HEK293 (cell line): ENCODE data around the gene NAPSA.
"Not testable (repeated sequence)": the region's sequence is repeated elsewhere in the genome, so short reads cannot be mapped to it uniquely, and the experiment has no call there.

Experiments used
- CTCF ChIA-PET: fragments of 350-600 bp; formaldehyde crosslinking; extraction: SDS; loops from one replicate; lab custom pipeline; 2021; ENCODE audit warnings: antibody characterized with exemption; lab: Yijun Ruan, JAX
- POLR2A ChIA-PET: fragments of 300-600 bp; formaldehyde crosslinking; extraction: SDS; loops from one replicate; lab custom pipeline; 2020; ENCODE audit warnings: antibody characterized with exemption, inconsistent platforms; lab: Yijun Ruan, JAX
- H3K27ac ChIP-seq: fragments of 200-500 bp; sonication (Bioruptor generic); 2 replicates; pipeline ENCODE4 v1.5.1; 2014; ENCODE audit warnings: low read depth, low read length, control low read depth, inconsistent platforms; ENCODE audit errors: extremely low read depth
- H3K36me3 ChIP-seq, 2 experiments: fragments of 200-500 bp in 1 of 2; sonication (Bioruptor generic) in 1 of 2; 1 replicate in 1 of 2; 2 replicates in 1 of 2; pipeline ENCODE4 v1.5.1; 2014 to 2017; ENCODE audit warnings: inconsistent platforms in 2 of 2, low read length in 2 of 2; ENCODE audit not compliant: control insufficient read depth in 2 of 2, insufficient read depth in 1 of 2
- H3K4me1 ChIP-seq: fragments of 200-500 bp; sonication (Bioruptor generic); 2 replicates; pipeline ENCODE4 v1.5.1; 2014; ENCODE audit warnings: mild to moderate bottlenecking, low read length, inconsistent platforms; ENCODE audit not compliant: control insufficient read depth, insufficient read depth
- H3K4me3 ChIP-seq: 2 replicates; pipeline ENCODE4 v1.5.1; 2011; ENCODE audit warnings: low read depth, mild to moderate bottlenecking, control low read depth, low read length, moderate library complexity
- H3K9me3 ChIP-seq: fragments of 200-500 bp; sonication (Bioruptor generic); 2 replicates; pipeline ENCODE4 v1.5.1; 2014; ENCODE audit warnings: low read depth, low read length, inconsistent platforms; ENCODE audit not compliant: control insufficient read depth, insufficient read depth
- KLF8 ChIP-seq: fragments of 450-650 bp; formaldehyde crosslinking; IDR thresholded peaks from 2 replicates; pipeline ENCODE4 v1.5.1; 2016; ENCODE audit warnings: missing biosample characterization, missing genetic modification characterization
- MZF1 ChIP-seq: fragments of 450-650 bp; formaldehyde crosslinking; IDR thresholded peaks from 2 replicates; pipeline ENCODE4 v1.5.1; 2017; ENCODE audit warnings: missing biosample characterization, missing genetic modification characterization, borderline replicate concordance
- PRDM1 ChIP-seq: fragments of 450-650 bp; formaldehyde crosslinking; IDR thresholded peaks from 2 replicates; pipeline ENCODE4; 2016; ENCODE audit warnings: missing biosample characterization, missing genetic modification characterization
- TRIM28 ChIP-seq: IDR thresholded peaks from 2 replicates; pipeline ENCODE4 v1.6.1; 2011; ENCODE audit warnings: low read length, control low read depth, borderline replicate concordance
- YY2 ChIP-seq: fragments of 450-650 bp; formaldehyde crosslinking; IDR thresholded peaks from 2 replicates; pipeline ENCODE4 v1.5.1; 2016; ENCODE audit warnings: missing biosample characterization, missing genetic modification characterization
- ZBTB17 ChIP-seq: fragments of 450-650 bp; formaldehyde crosslinking; IDR thresholded peaks from 2 replicates; pipeline ENCODE4 v1.5.1; 2016; ENCODE audit warnings: missing biosample characterization, missing genetic modification characterization
- ZBTB21 ChIP-seq: fragments of 450-650 bp; formaldehyde crosslinking; IDR thresholded peaks from 2 replicates; pipeline ENCODE4 v1.5.1; 2017; ENCODE audit warnings: missing biosample characterization, missing genetic modification characterization
- ZBTB8A ChIP-seq: fragments of 450-650 bp; formaldehyde crosslinking; IDR thresholded peaks from 2 replicates; pipeline ENCODE4 v1.5.1; 2016; ENCODE audit warnings: missing biosample characterization, missing genetic modification characterization
- ZNF184 ChIP-seq: fragments of 450-650 bp; IDR thresholded peaks from 2 replicates; pipeline ENCODE4 v1.5.1; 2018; ENCODE audit warnings: missing biosample characterization, mild to moderate bottlenecking, missing genetic modification characterization
- ZNF324 ChIP-seq: fragments of 450-650 bp; formaldehyde crosslinking; IDR thresholded peaks from 2 replicates; pipeline ENCODE4 v1.5.1; 2016; ENCODE audit warnings: missing biosample characterization, missing genetic modification characterization
- ZNF510 ChIP-seq: fragments of 450-650 bp; formaldehyde crosslinking; IDR thresholded peaks from 2 replicates; pipeline ENCODE4 v1.5.1; 2018; ENCODE audit warnings: mild to moderate bottlenecking, missing genetic modification characterization, missing biosample characterization; ENCODE audit not compliant: insufficient replicate concordance
- ZNF529 ChIP-seq: fragments of 450-650 bp; formaldehyde crosslinking; IDR thresholded peaks from 2 replicates; pipeline ENCODE4 v1.5.1; 2017; ENCODE audit warnings: missing genetic modification characterization, missing biosample characterization; ENCODE audit not compliant: insufficient replicate concordance
- ZNF585B ChIP-seq: fragments of 450-650 bp; formaldehyde crosslinking; IDR thresholded peaks from 2 replicates; pipeline ENCODE4 v1.5.1; 2016; ENCODE audit warnings: missing biosample characterization, missing genetic modification characterization
- ZNF670 ChIP-seq: fragments of 450-650 bp; formaldehyde crosslinking; IDR thresholded peaks from 2 replicates; pipeline ENCODE4 v1.5.1; 2016; ENCODE audit warnings: missing biosample characterization, missing genetic modification characterization, low read depth
- ZNF677 ChIP-seq: fragments of 450-650 bp; IDR thresholded peaks from 2 replicates; pipeline ENCODE4 v1.5.0; 2018; ENCODE audit warnings: missing biosample characterization, mild to moderate bottlenecking, missing genetic modification characterization, moderate library complexity
- TF ChIP-seq, protein P1 (sequence below): fragments of 450-650 bp; formaldehyde crosslinking; IDR thresholded peaks from 2 replicates; pipeline ENCODE4 v1.5.1; 2017; ENCODE audit warnings: missing biosample characterization, missing genetic modification characterization
- TF ChIP-seq, protein P2 (sequence below): fragments of 450-650 bp; formaldehyde crosslinking; IDR thresholded peaks from 2 replicates; pipeline ENCODE4 v1.5.1; 2016; ENCODE audit warnings: missing biosample characterization, missing genetic modification characterization
- TF ChIP-seq, protein P3 (sequence below): fragments of 450-650 bp; formaldehyde crosslinking; IDR thresholded peaks from 2 replicates; pipeline ENCODE4 v1.5.1; 2017; ENCODE audit warnings: missing biosample characterization, missing genetic modification characterization
- TF ChIP-seq, protein P4 (sequence below): fragments of 450-650 bp; formaldehyde crosslinking; IDR thresholded peaks from 2 replicates; pipeline ENCODE4 v1.5.1; 2017; ENCODE audit warnings: missing biosample characterization, missing genetic modification characterization
- TF ChIP-seq, protein P5 (sequence below): fragments of 450-650 bp; formaldehyde crosslinking; IDR thresholded peaks from 2 replicates; pipeline ENCODE4 v1.5.1; 2017; ENCODE audit warnings: missing biosample characterization, missing genetic modification characterization
- TF ChIP-seq, protein P6 (sequence below): fragments of 450-650 bp; formaldehyde crosslinking; IDR thresholded peaks from 2 replicates; pipeline ENCODE4 v1.5.1; 2016; ENCODE audit warnings: missing biosample characterization, missing genetic modification characterization

NAPSA gene

DNA sequence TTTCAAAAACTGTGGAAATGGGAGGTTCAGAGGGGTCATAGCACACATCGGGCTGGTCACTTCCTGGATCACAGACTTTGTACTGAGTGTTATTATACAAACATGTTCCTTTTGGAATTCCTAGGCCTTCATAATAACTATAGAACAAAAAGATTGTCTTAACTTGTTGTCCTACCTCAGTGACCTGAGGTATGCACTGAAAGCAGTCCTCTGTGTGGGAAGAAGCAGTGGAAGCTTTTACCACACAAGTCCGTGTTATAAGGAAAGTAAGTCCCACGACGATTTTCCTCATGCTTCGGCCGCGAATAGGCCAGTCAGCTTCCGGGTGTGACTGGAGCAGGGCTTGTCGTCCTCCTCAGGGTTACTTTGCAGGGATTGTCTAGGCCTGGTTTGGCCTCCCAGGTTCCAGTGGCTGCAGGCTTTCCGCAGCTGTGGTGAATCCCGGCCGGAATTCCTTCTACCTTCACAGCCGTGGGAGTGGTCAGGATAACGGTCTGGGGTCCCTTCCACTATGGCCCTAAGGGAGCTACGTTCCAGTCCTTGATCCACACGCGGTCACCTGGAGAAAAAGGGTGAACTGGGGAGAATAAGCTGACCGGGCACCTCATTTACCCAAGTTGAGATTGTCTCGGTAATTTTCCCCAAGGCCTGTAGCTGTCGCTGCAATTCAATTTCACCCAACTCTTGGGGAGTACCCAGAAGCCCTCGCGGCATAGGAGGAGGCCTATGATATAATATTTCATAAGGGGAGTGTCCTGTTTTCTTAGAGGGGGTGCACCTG is 16.0 kb downstream of the NAPSA start (continued):
- no peak for TF ChIP-seq ZNF670 (tag by site-specific recombination)

DNA sequence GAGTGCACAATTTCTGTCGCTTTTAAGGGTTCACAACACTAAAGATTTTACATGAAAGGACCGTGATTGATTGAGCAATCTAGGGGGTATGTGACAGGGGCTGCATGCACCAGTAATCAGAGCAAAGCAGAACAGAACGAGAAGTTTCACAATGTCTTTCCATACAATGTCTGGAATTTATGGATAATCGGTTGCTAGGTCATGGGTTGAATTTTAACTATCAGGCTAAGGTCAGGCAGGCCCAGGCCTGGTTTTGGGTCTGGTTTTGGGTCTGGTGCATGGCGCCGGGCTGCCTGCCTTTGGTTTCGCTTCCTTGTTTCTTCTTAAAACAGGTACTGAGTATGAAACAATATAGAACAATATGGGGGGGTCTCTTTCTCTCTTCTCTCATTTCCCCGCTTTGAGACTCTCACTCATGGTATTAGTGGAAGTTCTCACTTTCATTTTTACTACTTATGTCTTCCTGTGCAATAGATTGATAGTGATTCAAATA is 18.3 kb downstream of the NAPSA start:
- H3K9me3 ChIP-seq, H3K36me3 ChIP-seq, POLR2A ChIA-PET, H3K4me3 ChIP-seq, H3K27ac ChIP-seq, H3K4me1 ChIP-seq: not testable (repeated sequence)
- 0 out of 2 replicates have a peak, but pooled peaks have one; percentile 11 for TF ChIP-seq PRDM1
- CTCF ChIA-PET, result interaction anchor here (0.6 to 1.6 kb wide), 3 partner anchors 10 to 200 kb away, joined by 3 to 7 read pairs (median 3); partner anchors contain the start of gene MYH14

DNA sequence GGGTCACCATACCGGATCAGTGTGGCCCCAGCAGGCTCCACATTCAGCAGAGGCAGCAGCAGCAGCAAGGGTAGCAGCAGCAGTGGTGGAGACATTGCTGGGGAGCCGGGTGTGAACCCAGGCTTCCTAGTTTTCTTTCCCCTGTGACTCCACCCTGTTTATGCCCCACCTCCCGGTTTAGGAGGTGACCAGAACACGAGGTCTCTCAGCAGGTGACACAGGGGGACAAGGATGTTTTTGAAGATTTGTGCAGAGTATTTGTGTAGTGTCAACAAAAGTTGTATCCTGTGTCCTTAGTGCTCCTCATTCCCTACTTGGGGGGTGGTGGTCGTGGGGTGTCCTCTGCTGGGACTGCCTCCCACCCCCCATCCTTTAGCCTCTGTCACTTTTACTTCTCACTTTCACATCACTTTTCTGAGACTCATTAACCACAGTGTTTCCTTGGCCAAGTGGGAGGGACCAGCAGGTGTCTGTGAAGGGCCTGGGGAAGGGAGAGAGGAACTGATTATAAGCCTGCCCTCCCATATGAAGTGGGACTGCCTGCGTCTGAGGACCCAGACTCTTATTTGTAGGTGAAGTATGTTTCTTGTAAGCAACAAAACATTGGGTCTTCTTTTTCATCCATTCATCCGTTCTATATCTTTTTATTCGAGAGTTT is 20.6 kb downstream of the NAPSA start:
- Histone ChIP-seq H3K4me3 (no peak overlapping the region), H3K36me3 (no peaks in the 10 kb centered on the region), H3K27ac (no peak overlapping the region), H3K4me1 (no peaks in the 10 kb centered on the region), H3K9me3 (no peaks in the 10 kb centered on the region)
- CTCF ChIA-PET, result interaction anchor here (0.6 to 2.3 kb wide), 4 partner anchors 13 to 86 kb away, joined by 3 to 10 read pairs (median 3); partner anchors contain the start of gene KCNC3
- POLR2A ChIA-PET, result interaction anchor here (1.3 kb wide), 1 partner anchor 11 kb away, joined by 3 read pairs; no protein-coding TSS in a partner anchor
- TF ChIP-seq KLF8 (tag by site-specific recombination) (0 out of 2 replicates have a peak, but pooled peaks have one; percentile 20), PRDM1 (peak; percentile 68; the same call in 1 of the 2 replicates), ZBTB8A (tag by site-specific recombination) (no peak), ZNF529 (tag by site-specific recombination) (no peak), ZNF184 (no peak), ZBTB17 (no peak), TRIM28 (peak; percentile 41; the same call in 1 of the 2 replicates), ZNF677 (tag by site-specific recombination) (no peak), MZF1 (no peak), YY2 (tag by site-specific recombination) (no peak), ZNF324 (no peak), ZBTB21 (no peak), ZNF510 (tag by site-specific recombination) (no peak), ZNF585B (tag by site-specific recombination) (no peak)
- TF ChIP-seq, protein P1, sequence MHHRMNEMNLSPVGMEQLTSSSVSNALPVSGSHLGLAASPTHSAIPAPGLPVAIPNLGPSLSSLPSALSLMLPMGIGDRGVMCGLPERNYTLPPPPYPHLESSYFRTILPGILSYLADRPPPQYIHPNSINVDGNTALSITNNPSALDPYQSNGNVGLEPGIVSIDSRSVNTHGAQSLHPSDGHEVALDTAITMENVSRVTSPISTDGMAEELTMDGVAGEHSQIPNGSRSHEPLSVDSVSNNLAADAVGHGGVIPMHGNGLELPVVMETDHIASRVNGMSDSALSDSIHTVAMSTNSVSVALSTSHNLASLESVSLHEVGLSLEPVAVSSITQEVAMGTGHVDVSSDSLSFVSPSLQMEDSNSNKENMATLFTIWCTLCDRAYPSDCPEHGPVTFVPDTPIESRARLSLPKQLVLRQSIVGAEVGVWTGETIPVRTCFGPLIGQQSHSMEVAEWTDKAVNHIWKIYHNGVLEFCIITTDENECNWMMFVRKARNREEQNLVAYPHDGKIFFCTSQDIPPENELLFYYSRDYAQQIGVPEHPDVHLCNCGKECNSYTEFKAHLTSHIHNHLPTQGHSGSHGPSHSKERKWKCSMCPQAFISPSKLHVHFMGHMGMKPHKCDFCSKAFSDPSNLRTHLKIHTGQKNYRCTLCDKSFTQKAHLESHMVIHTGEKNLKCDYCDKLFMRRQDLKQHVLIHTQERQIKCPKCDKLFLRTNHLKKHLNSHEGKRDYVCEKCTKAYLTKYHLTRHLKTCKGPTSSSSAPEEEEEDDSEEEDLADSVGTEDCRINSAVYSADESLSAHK (tag by site-specific recombination), result no peak
- TF ChIP-seq, protein P2, sequence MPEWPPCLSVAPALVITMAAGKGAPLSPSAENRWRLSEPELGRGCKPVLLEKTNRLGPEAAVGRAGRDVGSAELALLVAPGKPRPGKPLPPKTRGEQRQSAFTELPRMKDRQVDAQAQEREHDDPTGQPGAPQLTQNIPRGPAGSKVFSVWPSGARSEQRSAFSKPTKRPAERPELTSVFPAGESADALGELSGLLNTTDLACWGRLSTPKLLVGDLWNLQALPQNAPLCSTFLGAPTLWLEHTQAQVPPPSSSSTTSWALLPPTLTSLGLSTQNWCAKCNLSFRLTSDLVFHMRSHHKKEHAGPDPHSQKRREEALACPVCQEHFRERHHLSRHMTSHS (tag by site-specific recombination), result no peak
- TF ChIP-seq, protein P3, sequence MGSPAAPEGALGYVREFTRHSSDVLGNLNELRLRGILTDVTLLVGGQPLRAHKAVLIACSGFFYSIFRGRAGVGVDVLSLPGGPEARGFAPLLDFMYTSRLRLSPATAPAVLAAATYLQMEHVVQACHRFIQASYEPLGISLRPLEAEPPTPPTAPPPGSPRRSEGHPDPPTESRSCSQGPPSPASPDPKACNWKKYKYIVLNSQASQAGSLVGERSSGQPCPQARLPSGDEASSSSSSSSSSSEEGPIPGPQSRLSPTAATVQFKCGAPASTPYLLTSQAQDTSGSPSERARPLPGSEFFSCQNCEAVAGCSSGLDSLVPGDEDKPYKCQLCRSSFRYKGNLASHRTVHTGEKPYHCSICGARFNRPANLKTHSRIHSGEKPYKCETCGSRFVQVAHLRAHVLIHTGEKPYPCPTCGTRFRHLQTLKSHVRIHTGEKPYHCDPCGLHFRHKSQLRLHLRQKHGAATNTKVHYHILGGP (tag by site-specific recombination), result no peak
- TF ChIP-seq, protein P4, sequence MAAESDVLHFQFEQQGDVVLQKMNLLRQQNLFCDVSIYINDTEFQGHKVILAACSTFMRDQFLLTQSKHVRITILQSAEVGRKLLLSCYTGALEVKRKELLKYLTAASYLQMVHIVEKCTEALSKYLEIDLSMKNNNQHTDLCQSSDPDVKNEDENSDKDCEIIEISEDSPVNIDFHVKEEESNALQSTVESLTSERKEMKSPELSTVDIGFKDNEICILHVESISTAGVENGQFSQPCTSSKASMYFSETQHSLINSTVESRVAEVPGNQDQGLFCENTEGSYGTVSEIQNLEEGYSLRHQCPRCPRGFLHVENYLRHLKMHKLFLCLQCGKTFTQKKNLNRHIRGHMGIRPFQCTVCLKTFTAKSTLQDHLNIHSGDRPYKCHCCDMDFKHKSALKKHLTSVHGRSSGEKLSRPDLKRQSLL, result no peak
- TF ChIP-seq, protein P5, sequence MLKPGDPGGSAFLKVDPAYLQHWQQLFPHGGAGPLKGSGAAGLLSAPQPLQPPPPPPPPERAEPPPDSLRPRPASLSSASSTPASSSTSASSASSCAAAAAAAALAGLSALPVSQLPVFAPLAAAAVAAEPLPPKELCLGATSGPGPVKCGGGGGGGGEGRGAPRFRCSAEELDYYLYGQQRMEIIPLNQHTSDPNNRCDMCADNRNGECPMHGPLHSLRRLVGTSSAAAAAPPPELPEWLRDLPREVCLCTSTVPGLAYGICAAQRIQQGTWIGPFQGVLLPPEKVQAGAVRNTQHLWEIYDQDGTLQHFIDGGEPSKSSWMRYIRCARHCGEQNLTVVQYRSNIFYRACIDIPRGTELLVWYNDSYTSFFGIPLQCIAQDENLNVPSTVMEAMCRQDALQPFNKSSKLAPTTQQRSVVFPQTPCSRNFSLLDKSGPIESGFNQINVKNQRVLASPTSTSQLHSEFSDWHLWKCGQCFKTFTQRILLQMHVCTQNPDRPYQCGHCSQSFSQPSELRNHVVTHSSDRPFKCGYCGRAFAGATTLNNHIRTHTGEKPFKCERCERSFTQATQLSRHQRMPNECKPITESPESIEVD (tag by site-specific recombination), result no peak
- TF ChIP-seq, protein P6, sequence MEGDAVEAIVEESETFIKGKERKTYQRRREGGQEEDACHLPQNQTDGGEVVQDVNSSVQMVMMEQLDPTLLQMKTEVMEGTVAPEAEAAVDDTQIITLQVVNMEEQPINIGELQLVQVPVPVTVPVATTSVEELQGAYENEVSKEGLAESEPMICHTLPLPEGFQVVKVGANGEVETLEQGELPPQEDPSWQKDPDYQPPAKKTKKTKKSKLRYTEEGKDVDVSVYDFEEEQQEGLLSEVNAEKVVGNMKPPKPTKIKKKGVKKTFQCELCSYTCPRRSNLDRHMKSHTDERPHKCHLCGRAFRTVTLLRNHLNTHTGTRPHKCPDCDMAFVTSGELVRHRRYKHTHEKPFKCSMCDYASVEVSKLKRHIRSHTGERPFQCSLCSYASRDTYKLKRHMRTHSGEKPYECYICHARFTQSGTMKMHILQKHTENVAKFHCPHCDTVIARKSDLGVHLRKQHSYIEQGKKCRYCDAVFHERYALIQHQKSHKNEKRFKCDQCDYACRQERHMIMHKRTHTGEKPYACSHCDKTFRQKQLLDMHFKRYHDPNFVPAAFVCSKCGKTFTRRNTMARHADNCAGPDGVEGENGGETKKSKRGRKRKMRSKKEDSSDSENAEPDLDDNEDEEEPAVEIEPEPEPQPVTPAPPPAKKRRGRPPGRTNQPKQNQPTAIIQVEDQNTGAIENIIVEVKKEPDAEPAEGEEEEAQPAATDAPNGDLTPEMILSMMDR, result no peak
